Stimulated activated CD8-positive, alpha-beta memory T cell treated with anti-CD3 and anti-CD28 coated beads, Interleukin-4, amount 100 ng/mL, for 4 hours (primary cell): ENCODE data around the gene TRIM75.
"Not testable (repeated sequence)": the region's sequence is repeated elsewhere in the genome, so short reads cannot be mapped to it uniquely, and the experiment has no call there.

Experiments
- DNase-seq, 2 donors: peaks; one replicate each; pipeline ENCODE4 v3.0.0-alpha.2; 2020; ENCODE audit warnings: low read depth in 2 of 2, low spot score in 1 of 2

TRIM75 gene

DNA sequence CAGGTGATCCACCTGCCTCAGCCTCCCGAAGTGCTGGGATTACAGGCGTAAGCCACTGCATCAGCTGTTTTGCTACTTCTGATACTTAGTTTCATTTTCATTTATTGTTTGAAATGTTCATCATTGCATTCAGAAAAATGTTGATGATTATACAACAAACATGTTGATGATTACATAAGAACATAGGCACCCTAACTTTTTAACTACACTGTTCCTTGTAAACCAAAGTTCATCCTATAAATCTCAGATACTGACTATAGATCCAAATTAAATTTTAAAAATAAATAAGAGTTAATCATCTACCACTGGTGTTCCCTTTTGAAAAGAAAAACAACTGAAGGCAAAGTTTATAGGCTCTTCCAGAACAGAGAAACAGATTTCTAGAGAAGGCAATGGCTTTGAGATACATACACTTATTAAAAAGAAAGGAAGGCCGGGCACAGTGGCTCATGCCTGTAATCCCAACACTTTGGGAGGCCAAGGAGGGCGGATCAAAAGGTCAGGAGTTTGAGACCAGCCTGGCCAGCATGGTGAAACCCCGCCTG lies 23.4 kb downstream of the TRIM75 start:
- no peak for DNase-seq

DNA sequence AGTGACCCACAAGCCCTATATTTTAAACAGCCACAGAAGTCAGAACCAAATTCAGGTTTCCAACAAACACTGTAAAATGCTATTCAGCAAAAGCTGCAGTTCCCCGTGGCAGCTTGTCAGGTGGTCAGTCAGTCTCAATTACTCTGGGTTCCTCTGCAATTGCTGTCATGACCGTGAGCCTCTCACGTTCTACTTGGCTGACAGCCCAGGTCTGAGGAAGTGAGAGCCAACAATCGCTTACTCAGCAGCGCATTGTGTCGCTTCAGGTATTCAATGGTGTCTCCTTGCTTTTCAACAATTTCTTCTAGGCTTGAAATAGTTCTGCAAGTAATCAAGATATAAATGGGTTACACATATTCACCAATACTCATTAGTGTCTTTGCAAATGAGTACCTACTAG lies 25.8 kb downstream of the TRIM75 start:
- DNase-seq = no peak

DNA sequence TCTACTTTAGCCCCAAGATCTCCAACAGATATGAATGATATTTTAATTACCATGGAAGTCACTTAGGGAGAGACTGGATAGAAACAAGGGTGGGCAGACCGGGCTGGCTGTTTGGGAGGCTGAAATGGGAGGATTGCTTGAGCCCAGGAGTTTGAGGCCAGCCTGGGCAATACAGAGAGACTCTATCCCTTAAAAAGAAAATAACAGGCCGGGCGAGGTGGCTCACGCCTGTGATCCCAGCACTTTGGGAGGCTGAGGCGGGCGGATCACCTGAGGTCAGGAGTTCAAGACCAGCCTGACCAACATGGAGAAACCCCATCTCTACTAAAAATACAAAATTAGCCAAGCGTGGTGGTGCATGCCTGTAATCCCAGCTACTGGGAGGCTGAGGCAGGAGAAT lies 31.1 kb downstream of the TRIM75 start:
- DNase-seq = not testable (repeated sequence)

- DNase-seq = no peak
Measured at GRCh38 chr4:165085946-165086345, 32.3 kb downstream of the TRIM75 start.

- no peak for DNase-seq
Measured at GRCh38 chr4:165088366-165088765, 34.7 kb downstream of the TRIM75 start.

- not testable (repeated sequence) for DNase-seq
Measured at GRCh38 chr4:165092187-165092586, 38.5 kb downstream of the TRIM75 start.

DNA sequence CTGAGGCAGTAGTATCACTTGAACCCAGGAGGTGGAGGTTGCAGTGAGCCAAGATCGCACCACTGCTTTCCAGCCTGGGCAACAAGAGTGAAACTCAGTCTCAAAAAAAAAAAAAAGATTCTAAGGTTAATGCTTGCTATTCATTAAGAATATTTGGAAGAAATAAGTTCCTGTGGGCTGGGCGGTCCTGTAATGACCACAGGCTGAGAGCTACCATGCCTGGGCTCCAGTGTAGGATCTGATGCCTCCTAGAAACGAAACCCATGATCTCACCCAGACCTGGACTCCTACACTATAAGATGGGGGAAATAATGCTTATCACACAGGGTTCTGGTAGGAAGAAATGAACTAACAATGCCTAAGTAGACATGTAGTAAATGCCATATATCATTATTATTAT lies 41.2 kb downstream of the TRIM75 start:
- DNase-seq = no peak

GRCh38 chr4:165095291-165095690 lies 41.6 kb downstream of the TRIM75 start:
- no peak for DNase-seq

DNA sequence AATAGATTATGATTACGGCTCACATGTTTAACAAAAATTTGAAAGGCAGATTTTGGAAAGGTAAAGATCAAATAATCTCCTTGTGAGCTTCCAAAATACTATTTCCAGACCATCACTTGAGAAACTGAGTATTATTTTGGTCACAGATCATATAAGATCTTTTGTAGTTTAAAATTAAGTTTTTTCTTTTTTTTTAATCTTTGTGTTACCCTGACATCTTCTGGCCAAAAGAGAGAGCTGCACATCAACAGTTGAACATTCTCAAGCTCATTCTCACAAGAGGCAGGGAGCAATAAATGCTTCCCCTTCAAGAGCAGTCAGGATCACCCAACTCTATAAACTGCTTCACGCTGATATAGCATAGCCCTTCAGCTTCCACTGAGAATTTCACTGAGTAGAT lies 43.1 kb downstream of the TRIM75 start:
- DNase-seq = no peak

- no peak for DNase-seq
Measured at GRCh38 chr4:165101641-165102040, 48.0 kb downstream of the TRIM75 start.

DNA sequence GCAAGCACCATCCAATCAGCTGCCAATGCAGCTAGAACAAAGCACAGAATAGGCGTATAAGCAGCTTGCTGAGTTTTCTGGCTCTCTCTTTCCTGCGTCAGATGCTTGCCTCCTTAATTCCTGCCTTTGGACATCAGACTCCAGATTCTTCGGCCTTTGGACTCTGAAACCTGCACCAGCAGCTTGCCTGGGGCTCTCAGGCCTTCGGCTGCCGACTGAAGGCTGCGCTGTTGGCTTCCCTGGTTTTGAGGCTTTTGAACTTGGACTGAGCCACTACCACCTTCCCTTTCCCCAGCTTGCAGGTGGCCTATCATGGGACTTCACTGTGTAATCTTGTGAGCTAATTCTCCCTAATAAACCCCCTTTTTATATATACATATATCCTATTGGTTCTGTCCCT lies 52.9 kb downstream of the TRIM75 start:
- no peak for DNase-seq
